ENCODE results near the gene SKAP2. TPM values are rescaled to one million over a fixed set of nuclear protein-coding genes. Genes with fewer than 3 reads are reported as not detected.

Gene SKAP2
- total RNA-seq, 1 experiment from 2014 or later = 9.6 TPM

GRCh38 chr7:26698806-26699205 lies 165.6 kb downstream of the SKAP2 start:
- Histone ChIP-seq H3K9me3 (ENCODE audit: low read length) (no peaks in the 10 kb centered on the region), H3K27ac (ENCODE audit: low read length) (peak overlapping the region; percentile 70), H4K20me1 (ENCODE audit: low read length) (no peaks in the 10 kb centered on the region), H3K4me3 (ENCODE audit: low read length) (no peak overlapping the region), H3K9ac (ENCODE audit: low read length) (peak overlapping the region; percentile 17; the same call in 1 of the 2 replicates), H3K36me3 (ENCODE audit: low read depth, low read length) (no peaks in the 10 kb centered on the region), H3K4me2 (ENCODE audit: low read length) (peak overlapping the region; percentile 46), H3K9me2 (replicated peaks; ENCODE audit: low read length) (no peaks in the 10 kb centered on the region), H3K27me3 (ENCODE audit: low read length) (no peaks in the 10 kb centered on the region), H3F3A (ENCODE audit: low read length, unreplicated experiment) (no peaks in the 10 kb centered on the region), H2AFZ (ENCODE audit: low read length) (no peak overlapping the region), H3K79me2 (ENCODE audit: low read length) (no peaks in the 10 kb centered on the region), H3K4me1 (ENCODE audit: insufficient read depth, low read length) (peaks cover 24% of the 10 kb centered on the region)
- POLR2A ChIA-PET (ENCODE audit: unreplicated experiment) = interaction anchor here (0.7 kb wide), 1 partner anchor 1309 kb away, joined by 4 read pairs; no protein-coding TSS in a partner anchor
- intact Hi-C loops (cut with micrococcal nuclease) = no loop called here
- ATAC-seq = peak; percentile 55
- BruUV-seq (replicated peaks) = no TSS peak
- peak; percentile 39 for DNase-seq
- CTCF ChIA-PET = no interaction called here
- TF ChIP-seq EZH2 (IDR thresholded peaks at IDR 0.05; ENCODE audit: low read length, unreplicated experiment) = no peak
- no peak for TF ChIP-seq EZH2phosphoT487 (IDR thresholded peaks at IDR 0.05; ENCODE audit: borderline replicate concordance, low read length)
- no peak for TF ChIP-seq CTCF (conservative IDR thresholded peaks at IDR 0.05; ENCODE audit: low read depth, low read length)

DNA sequence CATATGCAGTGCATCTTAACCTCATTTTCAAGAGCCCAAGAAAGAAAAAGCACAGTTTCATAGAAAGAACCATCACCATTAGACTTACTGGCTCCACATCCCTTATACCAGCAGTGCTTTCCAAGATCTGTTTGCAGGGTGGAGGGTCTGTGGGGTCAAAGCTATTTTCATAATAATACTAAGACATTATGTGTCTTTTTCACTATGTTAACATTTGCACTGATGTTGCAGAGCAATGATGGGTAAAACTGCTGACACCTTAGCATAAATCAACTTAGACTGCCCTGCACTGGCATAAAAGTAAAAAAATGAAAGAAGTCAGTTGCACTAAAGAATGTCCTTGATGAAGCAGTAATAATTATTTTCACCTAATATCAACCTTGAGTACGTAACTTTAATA lies 166.2 kb downstream of the SKAP2 start:
- H3K9me2 ChIP-seq (replicated peaks; ENCODE audit: low read length) = no peaks in the 10 kb centered on the region
- no peaks in the 10 kb centered on the region for H3K27me3 ChIP-seq (ENCODE audit: low read length)
- intact Hi-C loops (cut with micrococcal nuclease) = no loop called here
- no TSS peak for BruUV-seq (replicated peaks)
- H3F3A ChIP-seq (ENCODE audit: low read length, unreplicated experiment) = no peaks in the 10 kb centered on the region
- no peak for DNase-seq
- H3K36me3 ChIP-seq (ENCODE audit: low read depth, low read length) = no peaks in the 10 kb centered on the region
- H2AFZ ChIP-seq (ENCODE audit: low read length) = no peak overlapping the region
- H3K4me3 ChIP-seq (ENCODE audit: low read length) = no peak overlapping the region
- no peak overlapping the region for H3K4me2 ChIP-seq (ENCODE audit: low read length)
- H3K79me2 ChIP-seq (ENCODE audit: low read length) = no peaks in the 10 kb centered on the region
- ATAC-seq = no peak
- no peaks in the 10 kb centered on the region for H3K9me3 ChIP-seq (ENCODE audit: low read length)
- CTCF ChIA-PET = no interaction called here
- no peaks in the 10 kb centered on the region for H4K20me1 ChIP-seq (ENCODE audit: low read length)
- no peak overlapping the region for H3K27ac ChIP-seq (ENCODE audit: low read length)
- peaks cover 24% of the 10 kb centered on the region for H3K4me1 ChIP-seq (ENCODE audit: insufficient read depth, low read length)
- no peak for TF ChIP-seq CTCF (conservative IDR thresholded peaks at IDR 0.05; ENCODE audit: low read depth, low read length)
- no peak for TF ChIP-seq EZH2 (IDR thresholded peaks at IDR 0.05; ENCODE audit: low read length, unreplicated experiment)
- no peak for TF ChIP-seq EZH2phosphoT487 (IDR thresholded peaks at IDR 0.05; ENCODE audit: borderline replicate concordance, low read length)
- H3K9ac ChIP-seq (ENCODE audit: low read length) = no peak overlapping the region
- POLR2A ChIA-PET (ENCODE audit: unreplicated experiment) = interaction anchor here (0.6 to 0.7 kb wide), 2 partner anchors 1310 to 1476 kb away, joined by 3 to 4 read pairs; no protein-coding TSS in a partner anchor

- no peaks in the 10 kb centered on the region for H3K36me3 ChIP-seq (ENCODE audit: low read depth, low read length)
- H3K9ac ChIP-seq (ENCODE audit: low read length) = no peak overlapping the region
- TF ChIP-seq EZH2phosphoT487 (IDR thresholded peaks at IDR 0.05; ENCODE audit: borderline replicate concordance, low read length) (no peak), EZH2 (IDR thresholded peaks at IDR 0.05; ENCODE audit: low read length, unreplicated experiment) (no peak), CTCF (conservative IDR thresholded peaks at IDR 0.05; ENCODE audit: low read depth, low read length) (no peak)
- ChIA-PET POLR2A (ENCODE audit: unreplicated experiment) (interaction anchor here (0.7 kb wide), 1 partner anchor 117 kb away, joined by 4 read pairs; no protein-coding TSS in a partner anchor), CTCF (interaction anchor here (0.7 kb wide), 1 partner anchor 14 kb away, joined by 3 read pairs; no protein-coding TSS in a partner anchor)
- H3K9me3 ChIP-seq (ENCODE audit: low read length) = no peaks in the 10 kb centered on the region
- no peak overlapping the region for H3K4me3 ChIP-seq (ENCODE audit: low read length)
- H3K27me3 ChIP-seq (ENCODE audit: low read length) = no peaks in the 10 kb centered on the region
- ATAC-seq = no peak
- no peak for DNase-seq
- no TSS peak for BruUV-seq (replicated peaks)
- H3K27ac ChIP-seq (ENCODE audit: low read length) = no peak overlapping the region
- H4K20me1 ChIP-seq (ENCODE audit: low read length) = no peaks in the 10 kb centered on the region
- no peak overlapping the region for H2AFZ ChIP-seq (ENCODE audit: low read length)
- intact Hi-C loops (cut with micrococcal nuclease) = no loop called here
- no peaks in the 10 kb centered on the region for H3K79me2 ChIP-seq (ENCODE audit: low read length)
- no peaks in the 10 kb centered on the region for H3F3A ChIP-seq (ENCODE audit: low read length, unreplicated experiment)
- no peaks in the 10 kb centered on the region for H3K9me2 ChIP-seq (replicated peaks; ENCODE audit: low read length)
- no peak overlapping the region for H3K4me2 ChIP-seq (ENCODE audit: low read length)
- peaks cover 24% of the 10 kb centered on the region for H3K4me1 ChIP-seq (ENCODE audit: insufficient read depth, low read length)
Measured at GRCh38 chr7:26696978-26697377, 167.4 kb downstream of the SKAP2 start.
